SK-N-SH (cell line): ENCODE measurements around the gene FAM184A. TPM values are rescaled to one million over a fixed set of nuclear protein-coding genes. Genes with fewer than 3 reads are reported as not detected.

Experiments used
- CTCF ChIA-PET: fragments of 300-600, 350-600 bp; formaldehyde crosslinking; extraction: SDS; loops from one replicate; lab custom pipeline; 2021; lab: Yijun Ruan, JAX
- POLR2A ChIA-PET: fragments of 350-600 bp; sonication (Branson Sonifier 250); formaldehyde crosslinking; extraction: SDS; loops from one replicate; lab custom pipeline; 2020; ENCODE audit warnings: antibody characterized with exemption, inconsistent platforms; lab: Yijun Ruan, JAX
- DNase-seq: peaks from one replicate; pipeline ENCODE4 v3.0.0; 2012
- H2AFZ ChIP-seq: fragments of 200-600 bp; sonication (generic); 2 replicates; pipeline ENCODE4 v1.8.1; 2016; ENCODE audit warnings: antibody characterized with exemption, mild to moderate bottlenecking, low read depth
- H3F3A ChIP-seq: fragments of 200-600 bp; sonication (generic); replicated peaks from 2 replicates; pipeline ENCODE3; 2016; ENCODE audit warnings: antibody characterized with exemption, mild to moderate bottlenecking; ENCODE audit not compliant: insufficient read depth
- H3K27ac ChIP-seq, 2 experiments: fragments of 200-500 bp in 1 of 2; fragments of 200-600 bp in 1 of 2; sonication (Bioruptor generic) in 1 of 2; sonication (generic), shearing (Covaris generic) in 1 of 2; 2 replicates each; pipeline versions ENCODE4 v1.5.1 to v1.6.1; 2014 to 2016; ENCODE audit warnings: low read depth in 2 of 2, inconsistent platforms in 1 of 2, low read length in 1 of 2, mild to moderate bottlenecking in 1 of 2, mixed read lengths in 1 of 2
- H3K27me3 ChIP-seq: fragments of 200-600 bp; sonication (generic), shearing (Covaris generic); 2 replicates; pipeline ENCODE4 v1.6.1; 2016; ENCODE audit warnings: mixed run types; ENCODE audit not compliant: insufficient read depth
- H3K36me3 ChIP-seq, 2 experiments: fragments of 200-500 bp in 1 of 2; fragments of 200-600 bp in 1 of 2; sonication (Bioruptor generic) in 1 of 2; sonication (generic) in 1 of 2; replicated peaks in 1 of 2; 2 replicates each; pipeline versions ENCODE3 to v1.5.1; 2014 to 2016; ENCODE audit warnings: low read length in 1 of 2, mild to moderate bottlenecking in 1 of 2; ENCODE audit not compliant: insufficient read depth in 2 of 2, control insufficient read depth in 1 of 2
- H3K4me1 ChIP-seq, 2 experiments: fragments of 200-500 bp in 1 of 2; fragments of 200-600 bp in 1 of 2; sonication (Bioruptor generic) in 1 of 2; sonication (generic), shearing (Covaris generic) in 1 of 2; 2 replicates each; pipeline versions ENCODE4 v1.5.1 to v1.6.1; 2014 to 2016; ENCODE audit warnings: low read depth in 1 of 2, low read length in 1 of 2, mixed run types in 1 of 2; ENCODE audit not compliant: insufficient read depth in 2 of 2, control insufficient read depth in 1 of 2
- H3K4me2 ChIP-seq: fragments of 200-600 bp; sonication (generic), shearing (Covaris generic); 2 replicates; pipeline ENCODE4 v1.6.1; 2017; ENCODE audit warnings: mixed run types
- H3K4me3 ChIP-seq, 2 experiments: fragments of 200-500 bp in 1 of 2; fragments of 200-600 bp in 1 of 2; sonication (Bioruptor generic) in 1 of 2; sonication (generic), shearing (Covaris generic) in 1 of 2; 2 replicates each; pipeline versions ENCODE4 v1.5.1 to v1.8.1; 2014 to 2016; ENCODE audit warnings: low read depth in 2 of 2, inconsistent platforms in 1 of 2, low read length in 1 of 2, mild to moderate bottlenecking in 1 of 2, mixed read lengths in 1 of 2, moderate library complexity in 1 of 2
- H3K79me2 ChIP-seq: fragments of 200-600 bp; sonication (generic); 2 replicates; pipeline ENCODE4 v1.8.1; 2017; ENCODE audit warnings: mild to moderate bottlenecking; ENCODE audit not compliant: insufficient read depth
- H3K9ac ChIP-seq: fragments of 200-600 bp; sonication (generic); 2 replicates; pipeline ENCODE4 v1.6.1; 2017; ENCODE audit warnings: mixed run types
- H3K9me2 ChIP-seq: fragments of 200-600 bp; sonication (generic); 2 replicates; pipeline ENCODE4 v1.6.1; 2017; ENCODE audit warnings: mixed run types
- H3K9me3 ChIP-seq: fragments of 200-600 bp; sonication (generic); 2 replicates; pipeline ENCODE4 v1.6.1; 2017; ENCODE audit warnings: mixed run types, mild to moderate bottlenecking, moderate library complexity
- H4K20me1 ChIP-seq: fragments of 200-600 bp; sonication (generic); 2 replicates; pipeline ENCODE4 v1.6.1; 2017; ENCODE audit warnings: mild to moderate bottlenecking, mixed run types; ENCODE audit not compliant: insufficient read depth
- CHD2 ChIP-seq: fragments of 150-350 bp; IDR thresholded peaks from 2 replicates; pipeline ENCODE4 v1.6.1; 2018; ENCODE audit warnings: low read length; ENCODE audit not compliant: partially characterized antibody
- ELF1 ChIP-seq: IDR thresholded peaks from 2 replicates; pipeline ENCODE4 v1.4.0; 2012
- EP300 ChIP-seq, 2 experiments: IDR thresholded peaks; 2 replicates each; pipeline versions ENCODE4 v1.4.0 to v1.6.1; 2012; ENCODE audit warnings: borderline replicate concordance in 1 of 2, low read depth in 1 of 2, low read length in 1 of 2
- FOSL2 ChIP-seq: IDR thresholded peaks from 2 replicates; pipeline ENCODE4 v1.4.0; 2012; ENCODE audit warnings: low read depth, mild to moderate bottlenecking, moderate library complexity, borderline replicate concordance
- GABPA ChIP-seq: IDR thresholded peaks from 2 replicates; pipeline ENCODE4 v1.4.0; 2012; ENCODE audit warnings: low read depth, mild to moderate bottlenecking
- JUND ChIP-seq: IDR thresholded peaks from 2 replicates; pipeline ENCODE4 v1.4.0; 2012
- MXI1 ChIP-seq: IDR thresholded peaks from 2 replicates; pipeline ENCODE4 v1.6.1; 2012; ENCODE audit warnings: mild to moderate bottlenecking, low read depth, low read length, improper control_type of control experiment
- POLR2AphosphoS5 ChIP-seq: IDR thresholded peaks from 2 replicates; pipeline ENCODE4 v1.6.1; 2012; ENCODE audit warnings: low read depth, low read length
- RCOR1 ChIP-seq: fragments of 150-350 bp; IDR thresholded peaks from 2 replicates; pipeline ENCODE4 v1.6.1; 2017; ENCODE audit warnings: antibody characterized with exemption, low read length
- RXRA ChIP-seq: IDR thresholded peaks from 2 replicates; pipeline ENCODE4 v1.4.0; 2012; ENCODE audit warnings: low read depth, mild to moderate bottlenecking, borderline replicate concordance
- SIN3A ChIP-seq: IDR thresholded peaks from 2 replicates; pipeline ENCODE4 v1.6.1; 2012; ENCODE audit warnings: low read depth, mild to moderate bottlenecking, low read length, moderate library complexity, borderline replicate concordance
- SMC3 ChIP-seq: IDR thresholded peaks from 2 replicates; pipeline ENCODE4 v1.6.1; 2012; ENCODE audit warnings: low read depth, low read length, improper control_type of control experiment
- TAF1 ChIP-seq: IDR thresholded peaks from 2 replicates; pipeline ENCODE4 v1.6.1; 2012; ENCODE audit warnings: low read depth, mild to moderate bottlenecking, low read length, moderate library complexity, borderline replicate concordance
- TCF12 ChIP-seq: IDR thresholded peaks from 2 replicates; pipeline ENCODE4 v1.4.0; 2012
- ZBTB33 ChIP-seq: IDR thresholded peaks from 2 replicates; pipeline ENCODE4 v1.4.0; 2012; ENCODE audit warnings: low read depth, borderline replicate concordance
- WGBS: methylation state at CpG from one replicate; pipeline ENCODE4 v1.1.6; 2017; ENCODE audit warnings: low lambda C conversion rate; 5-methylcytosine and 5-hydroxymethylcytosine counted together
- polyA plus RNA-seq, 3 experiments: library from polyadenylated mRNA; depleted of rRNA; stranded (reverse); fragments of >200 nt; gene quantifications; 2 replicates each; pipeline ENCODE4 v1.2.3, GENCODE V29; 2012
- TF ChIP-seq, protein P1 (sequence below): IDR thresholded peaks from 2 replicates; pipeline ENCODE4 v1.4.0; 2012; ENCODE audit warnings: low read depth
- TF ChIP-seq, protein P2 (sequence below): IDR thresholded peaks from 2 replicates; pipeline ENCODE4; 2012

FAM184A gene
- polyA plus RNA-seq, 1 of the 3 experiments (the other 2 are of a cell fraction): 0.38 TPM

- POLR2A ChIA-PET: no interaction called here
- no peaks in the 10 kb centered on the region for H3K36me3 ChIP-seq
These were observed 125.1 kb downstream of the FAM184A start for GRCh38 chr6:118953391-118953790.

GRCh38 chr6:118952683-118953082 is 125.8 kb downstream of the FAM184A start:
- no peaks in the 10 kb centered on the region for H3K79me2 ChIP-seq
- POLR2A ChIA-PET: no interaction called here
- no peak overlapping the region for H3K9ac ChIP-seq
- H3K4me1 ChIP-seq: no peaks in the 10 kb centered on the region
- no peaks in the 10 kb centered on the region for H3K27me3 ChIP-seq
- H3K4me2 ChIP-seq: no peak overlapping the region
- 75% methylated on average over 2 of the region's 2 CpGs for WGBS
- H3F3A ChIP-seq: no peaks in the 10 kb centered on the region
- CTCF ChIA-PET: no interaction called here
- no peak overlapping the region for H3K4me3 ChIP-seq
- H3K9me2 ChIP-seq: no peaks in the 10 kb centered on the region
- no peaks in the 10 kb centered on the region for H4K20me1 ChIP-seq
- DNase-seq: no peak
- H3K36me3 ChIP-seq: no peaks in the 10 kb centered on the region
- TF ChIP-seq TCF12 (no peak), RCOR1 (no peak), CHD2 (no peak), POLR2AphosphoS5 (no peak), GABPA (no peak), MXI1 (no peak), SMC3 (no peak), TAF1 (no peak), FOSL2 (no peak), SIN3A (no peak), ZBTB33 (no peak), EP300 (IDR thresholded peaks at IDR 0.05; ENCODE audit: borderline replicate concordance in 1 of 2, low read depth in 1 of 2, low read length in 1 of 2) (no peak), ELF1 (no peak)
- TF ChIP-seq, protein P1, sequence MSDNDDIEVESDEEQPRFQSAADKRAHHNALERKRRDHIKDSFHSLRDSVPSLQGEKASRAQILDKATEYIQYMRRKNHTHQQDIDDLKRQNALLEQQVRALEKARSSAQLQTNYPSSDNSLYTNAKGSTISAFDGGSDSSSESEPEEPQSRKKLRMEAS: no peak
- H3K27ac ChIP-seq: no peak overlapping the region
- no peak overlapping the region for H2AFZ ChIP-seq
- H3K9me3 ChIP-seq: no peaks in the 10 kb centered on the region

More at GRCh38 chr6:118953391-118953790, 125.1 kb downstream of the FAM184A start:
- no peaks in the 10 kb centered on the region for H4K20me1 ChIP-seq
- WGBS: 60% methylated on average over 2 of the region's 2 CpGs
- no peak overlapping the region for H3K27ac ChIP-seq
- TF ChIP-seq ELF1: no peak
- TF ChIP-seq, protein P2, sequence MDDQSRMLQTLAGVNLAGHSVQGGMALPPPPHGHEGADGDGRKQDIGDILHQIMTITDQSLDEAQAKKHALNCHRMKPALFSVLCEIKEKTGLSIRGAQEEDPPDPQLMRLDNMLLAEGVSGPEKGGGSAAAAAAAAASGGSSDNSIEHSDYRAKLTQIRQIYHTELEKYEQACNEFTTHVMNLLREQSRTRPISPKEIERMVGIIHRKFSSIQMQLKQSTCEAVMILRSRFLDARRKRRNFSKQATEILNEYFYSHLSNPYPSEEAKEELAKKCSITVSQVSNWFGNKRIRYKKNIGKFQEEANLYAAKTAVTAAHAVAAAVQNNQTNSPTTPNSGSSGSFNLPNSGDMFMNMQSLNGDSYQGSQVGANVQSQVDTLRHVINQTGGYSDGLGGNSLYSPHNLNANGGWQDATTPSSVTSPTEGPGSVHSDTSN: no peak
- TF ChIP-seq CHD2: no peak
- TF ChIP-seq RXRA: no peak
- TF ChIP-seq JUND: no peak
- H3K4me2 ChIP-seq: no peak overlapping the region
- H3K79me2 ChIP-seq: no peaks in the 10 kb centered on the region
- H3K9ac ChIP-seq: no peak overlapping the region
- H3K27me3 ChIP-seq: no peaks in the 10 kb centered on the region
- CTCF ChIA-PET: no interaction called here
- no peaks in the 10 kb centered on the region for H3K9me2 ChIP-seq
- no peak overlapping the region for H2AFZ ChIP-seq
- H3K9me3 ChIP-seq: no peaks in the 10 kb centered on the region
- H3K4me3 ChIP-seq: no peak overlapping the region
- H3K4me1 ChIP-seq: no peaks in the 10 kb centered on the region
- H3F3A ChIP-seq: no peaks in the 10 kb centered on the region
- no peak for DNase-seq
